DMS153 treated with DMSO at 0.1 percent for 48 hours (cell line): ENCODE results near the gene SPSB2.
"Not testable (repeated sequence)": the region's sequence is repeated elsewhere in the genome, so short reads cannot be mapped to it uniquely, and the experiment has no call there.

Experiments used
- DNase-seq: peaks from one replicate; lab custom pipeline; 2025; ENCODE audit not compliant: unreplicated experiment; lab: John Stamatoyannopoulos, UW

Gene SPSB2

GRCh38 chr12:6871052-6871957 is 1.8 kb downstream of the SPSB2 start:
- no peak for DNase-seq

DNA sequence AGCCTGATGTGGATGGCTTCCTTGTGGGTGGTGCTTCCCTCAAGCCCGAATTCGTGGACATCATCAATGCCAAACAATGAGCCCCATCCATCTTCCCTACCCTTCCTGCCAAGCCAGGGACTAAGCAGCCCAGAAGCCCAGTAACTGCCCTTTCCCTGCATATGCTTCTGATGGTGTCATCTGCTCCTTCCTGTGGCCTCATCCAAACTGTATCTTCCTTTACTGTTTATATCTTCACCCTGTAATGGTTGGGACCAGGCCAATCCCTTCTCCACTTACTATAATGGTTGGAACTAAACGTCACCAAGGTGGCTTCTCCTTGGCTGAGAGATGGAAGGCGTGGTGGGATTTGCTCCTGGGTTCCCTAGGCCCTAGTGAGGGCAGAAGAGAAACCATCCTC is 2.8 kb downstream of the SPSB2 start:
- not testable (repeated sequence) for DNase-seq

DNA sequence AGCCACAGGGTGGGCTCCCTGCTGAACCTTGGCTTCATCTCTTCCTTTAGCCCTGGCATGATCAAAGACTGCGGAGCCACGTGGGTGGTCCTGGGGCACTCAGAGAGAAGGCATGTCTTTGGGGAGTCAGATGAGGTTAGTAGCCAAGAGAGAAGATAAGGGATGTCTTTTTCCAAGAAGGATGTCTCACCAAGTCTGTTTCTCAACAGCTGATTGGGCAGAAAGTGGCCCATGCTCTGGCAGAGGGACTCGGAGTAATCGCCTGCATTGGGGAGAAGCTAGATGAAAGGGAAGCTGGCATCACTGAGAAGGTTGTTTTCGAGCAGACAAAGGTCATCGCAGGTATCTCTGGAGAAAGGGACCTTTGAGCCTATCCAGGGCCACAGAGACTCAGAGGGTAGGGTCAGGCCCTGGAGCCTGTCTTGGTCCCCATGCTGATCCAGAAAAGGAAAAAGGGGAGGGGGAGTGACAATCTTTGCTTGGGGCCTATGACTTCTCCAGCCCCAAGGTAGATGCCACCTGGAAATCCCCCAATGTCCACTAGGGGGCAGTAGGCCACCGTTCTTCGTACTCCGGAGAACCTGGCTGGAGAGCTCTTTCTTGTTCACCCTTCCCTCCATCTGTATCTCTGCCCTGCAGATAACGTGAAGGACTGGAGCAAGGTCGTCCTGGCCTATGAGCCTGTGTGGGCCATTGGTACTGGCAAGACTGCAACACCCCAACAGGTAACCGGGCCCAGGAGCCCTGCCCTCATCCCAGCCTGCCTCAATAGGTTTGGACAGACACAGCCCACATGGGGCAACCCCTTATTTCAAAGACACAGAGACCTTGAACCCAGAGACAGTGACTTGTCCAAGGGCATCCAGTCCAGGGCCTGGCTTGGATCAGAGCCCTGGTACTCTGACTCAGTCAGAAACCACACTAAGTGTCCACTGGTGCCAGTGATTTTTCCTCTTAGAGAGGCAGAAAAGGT is 3.8 kb downstream of the SPSB2 start:
- peak; percentile 65 for DNase-seq

- no peak for DNase-seq
These were observed 4.7 kb downstream of the SPSB2 start for GRCh38 chr12:6868211-6869048.

DNA sequence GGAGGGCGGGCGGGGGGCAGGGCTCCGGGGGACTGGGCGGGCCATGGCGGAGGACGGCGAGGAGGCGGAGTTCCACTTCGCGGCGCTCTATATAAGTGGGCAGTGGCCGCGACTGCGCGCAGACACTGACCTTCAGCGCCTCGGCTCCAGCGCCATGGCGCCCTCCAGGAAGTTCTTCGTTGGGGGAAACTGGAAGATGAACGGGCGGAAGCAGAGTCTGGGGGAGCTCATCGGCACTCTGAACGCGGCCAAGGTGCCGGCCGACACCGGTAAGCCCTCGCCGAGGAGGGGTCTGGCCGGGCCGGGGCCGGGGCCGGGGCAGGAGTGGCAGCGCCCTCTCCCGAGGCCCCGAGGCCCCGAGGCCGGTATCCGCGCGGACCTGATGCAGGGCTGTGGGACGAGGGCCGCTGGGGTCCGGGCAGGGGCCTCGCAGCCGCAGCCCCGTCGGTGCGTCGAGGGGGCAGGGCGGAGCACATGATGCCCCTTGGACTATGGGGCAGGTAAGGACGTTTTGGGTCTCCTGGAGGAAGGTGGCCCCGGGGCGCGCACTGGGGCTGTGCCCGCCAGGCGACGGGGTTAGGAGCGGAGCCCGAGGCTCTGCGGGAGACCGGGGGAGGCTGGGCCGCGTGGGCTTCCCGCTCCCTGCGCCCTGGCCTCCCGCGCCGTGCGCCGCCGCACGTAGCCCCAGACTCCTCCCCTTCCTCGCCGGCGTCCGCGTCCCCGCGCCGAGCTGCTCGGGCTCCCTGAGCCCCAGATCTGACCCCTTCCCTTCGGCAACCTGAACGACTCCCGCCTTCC is 5.5 kb downstream of the SPSB2 start, which contains the start of gene TPI1:
Gene TPI1, plus strand, starts transcription at position 119 of the 798 bp plus-strand sequence. Its CDS starts 36 bp downstream, at position 155.
- DNase-seq = peak; percentile 64

- no peak for DNase-seq
These were observed 6.1 kb downstream of the SPSB2 start for GRCh38 chr12:6866920-6867412.

GRCh38 chr12:6866163-6866919 is 6.8 kb downstream of the SPSB2 start:
- no peak for DNase-seq

- DNase-seq = not testable (repeated sequence)
These were observed 7.8 kb downstream of the SPSB2 start for GRCh38 chr12:6865307-6865706.

- DNase-seq = no peak
These were observed 9.3 kb downstream of the SPSB2 start for GRCh38 chr12:6863586-6864321.

DNA sequence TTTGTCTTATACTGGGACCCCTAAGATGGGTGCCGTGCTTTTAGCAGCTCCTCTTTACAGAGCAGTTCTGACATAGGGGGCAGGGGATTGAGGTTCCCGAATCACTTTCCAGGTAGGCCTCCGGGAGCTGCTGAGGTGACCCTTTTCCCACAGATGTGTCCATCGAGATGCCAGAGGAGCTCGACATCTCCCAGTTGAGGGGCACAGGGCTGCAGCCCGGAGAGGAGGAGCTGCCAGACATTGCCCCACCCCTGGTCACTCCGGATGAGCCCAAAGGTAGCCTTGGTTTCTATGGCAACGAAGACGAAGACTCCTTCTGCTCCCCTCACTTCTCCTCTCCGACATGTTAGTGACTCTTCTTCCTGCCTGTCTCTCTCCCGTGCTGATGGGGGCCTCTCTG is 10.1 kb downstream of the SPSB2 start:
- no peak for DNase-seq

DNA sequence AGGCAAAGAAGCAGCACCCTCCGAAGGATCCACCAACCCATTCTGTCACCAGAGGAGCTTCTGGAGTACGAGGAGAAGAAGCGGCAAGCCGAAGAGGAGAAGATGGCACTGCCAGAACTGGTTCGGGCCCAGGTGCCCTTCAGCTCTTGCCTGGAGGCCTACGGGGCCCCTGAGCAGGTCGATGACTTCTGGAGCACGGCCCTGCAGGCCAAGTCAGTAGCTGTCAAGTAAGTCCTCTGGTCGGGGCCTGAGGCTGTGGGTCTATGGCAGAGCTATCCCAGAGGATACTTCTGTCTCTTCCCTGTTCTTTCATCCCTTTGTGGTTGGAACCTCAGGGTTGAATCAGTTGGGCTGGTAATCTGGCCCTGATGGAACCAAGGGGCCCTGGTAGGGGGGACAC is 11.7 kb downstream of the SPSB2 start:
- no peak for DNase-seq

GRCh38 chr12:6860942-6861341 is 12.2 kb downstream of the SPSB2 start:
- DNase-seq = no peak

- DNase-seq = no peak
These were observed 13.0 kb downstream of the SPSB2 start for GRCh38 chr12:6860116-6860515.

DNA sequence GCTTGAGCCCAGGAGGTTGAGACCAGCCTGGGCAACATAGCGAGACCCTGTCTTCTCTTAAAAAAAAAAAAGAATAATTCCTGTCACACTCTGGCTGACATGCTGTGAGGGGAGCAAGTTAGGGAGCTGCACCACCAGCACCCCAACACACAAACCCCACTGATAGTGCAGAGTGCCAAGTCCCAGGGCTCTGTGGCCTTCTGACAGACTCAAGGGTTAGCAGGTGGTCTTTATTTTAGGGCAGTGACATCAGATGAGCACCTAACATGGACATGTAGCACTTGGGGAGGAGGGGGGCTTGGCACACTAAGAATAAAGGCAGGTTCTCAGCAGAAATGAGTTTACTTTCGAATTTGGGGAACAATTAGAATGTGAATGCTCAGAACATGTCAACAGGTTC is 14.3 kb downstream of the SPSB2 start:
- DNase-seq = no peak

DNA sequence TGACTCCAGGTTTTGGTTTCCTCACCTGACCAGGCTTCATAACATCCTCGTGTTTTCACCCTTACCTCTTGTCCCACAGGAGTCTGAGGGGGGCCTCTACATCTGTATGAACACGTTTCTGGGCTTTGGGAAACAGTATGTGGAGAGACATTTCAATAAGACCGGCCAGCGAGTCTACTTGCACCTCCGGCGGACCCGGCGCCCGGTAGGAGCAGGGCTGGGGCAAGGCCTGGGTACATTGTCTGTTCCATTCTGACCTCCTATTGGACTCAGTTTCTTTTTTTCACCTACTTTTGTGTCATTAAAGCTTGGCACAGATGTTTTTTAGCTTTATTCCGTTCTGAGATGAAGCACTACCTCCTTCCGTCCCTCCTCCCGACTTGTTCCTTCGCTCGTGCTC is 17.8 kb downstream of the SPSB2 start:
- no peak for DNase-seq

DNA sequence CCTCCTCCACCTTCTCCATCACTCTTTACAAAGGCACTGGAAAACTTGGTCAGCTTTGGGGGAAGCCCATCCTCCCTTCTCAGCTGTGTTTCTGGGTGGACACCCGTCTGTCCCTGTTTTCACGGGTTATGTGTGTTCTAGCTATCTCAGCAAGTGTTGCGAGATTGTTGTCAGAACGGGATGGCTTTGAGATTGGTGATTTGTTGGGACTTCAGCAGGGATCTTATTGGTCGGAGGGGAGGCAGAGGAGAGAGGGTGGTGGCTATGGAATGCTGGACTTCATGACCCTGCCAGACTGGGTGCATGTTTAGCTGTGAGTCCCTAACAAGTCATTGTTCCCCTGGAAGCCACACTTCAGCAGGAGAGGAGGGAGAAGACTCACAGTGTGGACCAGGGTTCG is 19.1 kb downstream of the SPSB2 start:
- no peak for DNase-seq

- DNase-seq = no peak
These were observed 19.5 kb downstream of the SPSB2 start for GRCh38 chr12:6853626-6854025.

DNA sequence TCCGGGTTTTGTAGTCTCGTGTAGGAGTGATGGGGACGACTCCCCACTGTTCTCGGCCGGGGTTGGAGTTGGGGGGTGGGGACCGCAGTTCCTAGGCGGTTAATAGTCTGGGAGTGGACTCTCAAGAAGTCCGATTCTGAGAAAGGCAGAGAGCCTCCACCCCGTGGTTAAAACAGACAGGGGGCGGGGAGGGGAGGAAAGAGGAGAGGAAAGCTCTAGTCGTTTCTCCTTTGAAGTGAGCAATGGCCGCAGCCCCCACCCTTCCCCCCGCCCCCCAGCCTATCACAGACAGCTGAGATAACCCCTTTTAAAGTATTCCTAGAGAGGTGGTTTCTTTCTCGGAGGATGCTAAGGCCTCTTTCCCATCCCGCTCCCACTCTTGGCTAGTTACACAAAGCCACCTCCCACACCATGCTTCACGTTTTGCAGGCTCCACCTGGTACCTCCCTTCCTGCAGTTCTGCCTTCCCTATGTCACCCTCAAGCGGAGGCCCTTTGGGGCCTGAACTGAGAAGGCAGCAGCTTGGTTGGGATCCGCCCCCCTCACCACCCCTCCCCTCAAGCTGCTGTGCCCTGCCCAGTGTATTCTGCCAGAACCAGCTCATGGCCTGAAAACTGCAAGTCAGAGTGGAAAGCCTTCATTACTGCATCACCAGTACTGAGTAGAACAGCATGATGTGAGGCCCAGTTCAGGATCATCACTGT is 20.3 kb downstream of the SPSB2 start:
- no peak for DNase-seq
